ENCODE measurements around the gene NECAP2.

The NECAP2 gene

DNA sequence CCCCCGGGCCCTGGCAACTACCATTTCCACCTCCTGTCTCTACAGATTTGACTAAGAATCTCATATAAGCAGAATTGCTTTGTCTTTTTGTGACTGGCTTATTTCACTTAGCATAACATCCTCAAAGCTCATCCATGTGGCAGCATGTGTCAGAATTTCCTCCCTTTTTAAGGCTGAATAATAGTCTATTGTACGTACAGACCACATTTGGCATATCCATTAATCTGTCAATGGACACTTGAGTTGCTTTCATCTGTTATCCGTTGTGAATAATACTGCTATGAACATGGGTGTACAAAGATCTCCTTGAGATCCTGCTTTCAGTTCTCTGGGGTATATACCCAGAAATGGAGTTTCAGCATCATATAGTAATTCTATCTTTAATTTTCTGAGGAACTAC lies 27.3 kb upstream of the NECAP2 start:
- Histone ChIP-seq H3K27me3 (ENCODE audit: insufficient read depth, insufficient read length) (no peaks in the 10 kb centered on the region), H3K9me3 (ENCODE audit: insufficient read depth, low read length) (no peaks in the 10 kb centered on the region), H3K4me1 (ENCODE audit: insufficient read depth, insufficient read length) (peaks cover 3% of the 10 kb centered on the region), H3K4me3 (ENCODE audit: insufficient read length, low read depth) (no peak overlapping the region), H3K9ac (ENCODE audit: insufficient read length, low read depth) (no peak overlapping the region), H3K36me3 (ENCODE audit: insufficient read depth, insufficient read length, low read length) (no peaks in the 10 kb centered on the region)
- DNase-seq (ENCODE audit: low read depth, low spot score), result no peak
- TF ChIP-seq YY1 (IDR thresholded peaks at IDR 0.05; ENCODE audit: insufficient read depth, insufficient read length), result no peak
- no peak for TF ChIP-seq ZNF274 (IDR thresholded peaks at IDR 0.05; ENCODE audit: low read depth, low read length)
- no peak for TF ChIP-seq SUZ12 (IDR thresholded peaks at IDR 0.05; ENCODE audit: extremely low read depth, insufficient read depth, insufficient read length)

DNA sequence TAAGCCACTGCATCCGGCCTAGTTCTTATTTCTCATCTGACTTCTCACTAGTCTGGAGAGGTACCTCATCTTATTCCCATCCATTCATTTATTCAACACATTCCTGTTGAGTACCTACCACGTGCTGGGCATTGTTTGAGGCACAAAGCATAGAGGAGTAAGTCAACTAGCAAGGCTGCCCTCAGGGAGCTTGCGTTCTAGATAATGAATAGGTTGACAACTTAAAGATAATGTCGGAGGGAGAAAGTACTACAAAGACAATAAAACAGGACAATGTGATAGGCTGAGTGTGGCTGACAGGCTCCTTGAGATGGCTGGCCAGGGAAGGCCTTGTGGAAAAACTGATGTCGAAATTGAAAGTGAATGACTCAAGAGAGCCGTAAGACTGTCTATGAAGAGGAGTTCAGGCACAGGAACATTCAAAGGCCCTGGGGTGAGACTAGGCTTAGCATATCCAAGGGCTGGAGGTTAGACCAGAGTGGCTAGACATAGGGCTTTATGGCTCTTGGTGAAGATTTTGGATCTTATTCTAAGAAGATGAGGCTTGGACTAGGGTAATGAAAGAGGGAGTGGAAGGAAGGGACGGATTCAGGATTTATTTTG lies 21.6 kb upstream of the NECAP2 start:
- TF ChIP-seq SUZ12 (IDR thresholded peaks at IDR 0.05; ENCODE audit: extremely low read depth, insufficient read depth, insufficient read length) (no peak), ZNF274 (IDR thresholded peaks at IDR 0.05; ENCODE audit: low read depth, low read length) (no peak), YY1 (IDR thresholded peaks at IDR 0.05; ENCODE audit: insufficient read depth, insufficient read length) (no peak)
- H3K36me3 ChIP-seq (ENCODE audit: insufficient read depth, insufficient read length, low read length), result no peaks in the 10 kb centered on the region
- peaks cover 3% of the 10 kb centered on the region for H3K4me1 ChIP-seq (ENCODE audit: insufficient read depth, insufficient read length)
- no peak for DNase-seq (ENCODE audit: low read depth, low spot score)
- no peaks in the 10 kb centered on the region for H3K9me3 ChIP-seq (ENCODE audit: insufficient read depth, low read length)
- no peaks in the 10 kb centered on the region for H3K27me3 ChIP-seq (ENCODE audit: insufficient read depth, insufficient read length)
- H3K9ac ChIP-seq (ENCODE audit: insufficient read length, low read depth), result no peak overlapping the region
- no peak overlapping the region for H3K4me3 ChIP-seq (ENCODE audit: insufficient read length, low read depth)

DNA sequence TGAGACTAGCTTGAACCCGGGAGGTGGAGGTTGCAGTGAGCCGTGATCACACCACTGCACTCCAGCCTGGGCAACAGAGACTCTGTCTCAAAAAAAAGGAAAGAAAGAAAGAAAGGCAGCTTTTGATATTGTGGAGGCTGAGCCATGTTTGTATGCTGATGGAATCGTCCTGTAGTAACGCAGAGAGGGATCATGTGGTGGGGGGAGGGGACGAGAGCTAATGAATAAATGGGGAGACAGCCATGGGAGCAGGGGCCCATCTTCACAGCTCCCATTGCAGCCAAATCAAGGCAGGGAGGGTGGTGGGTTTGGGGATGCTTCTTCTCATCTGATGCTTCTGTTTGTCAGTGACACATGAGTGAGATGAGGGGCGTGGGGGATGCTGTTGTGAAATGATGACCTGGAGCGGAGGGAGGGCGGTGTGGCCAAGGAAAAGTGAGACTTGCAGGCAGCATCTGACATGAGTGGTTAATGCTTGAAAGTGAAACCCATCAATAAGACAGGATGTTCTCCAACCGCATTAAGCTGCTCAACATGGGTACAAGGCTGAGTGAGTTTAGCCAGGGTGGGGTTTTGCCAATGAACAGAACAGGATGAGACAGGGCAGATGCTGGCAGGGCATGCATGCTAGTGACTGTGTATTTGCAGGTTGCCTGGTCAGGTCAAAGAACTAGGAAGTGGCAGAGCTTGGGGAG lies 20.0 kb upstream of the NECAP2 start:
- Histone ChIP-seq H3K9ac (ENCODE audit: insufficient read length, low read depth) (no peak overlapping the region), H3K4me3 (ENCODE audit: insufficient read length, low read depth) (no peak overlapping the region), H3K36me3 (ENCODE audit: insufficient read depth, insufficient read length, low read length) (no peaks in the 10 kb centered on the region), H3K9me3 (ENCODE audit: insufficient read depth, low read length) (no peaks in the 10 kb centered on the region), H3K4me1 (ENCODE audit: insufficient read depth, insufficient read length) (peaks cover 3% of the 10 kb centered on the region), H3K27me3 (ENCODE audit: insufficient read depth, insufficient read length) (no peaks in the 10 kb centered on the region)
- DNase-seq (ENCODE audit: low read depth, low spot score), result no peak
- TF ChIP-seq SUZ12 (IDR thresholded peaks at IDR 0.05; ENCODE audit: extremely low read depth, insufficient read depth, insufficient read length) (no peak), ZNF274 (IDR thresholded peaks at IDR 0.05; ENCODE audit: low read depth, low read length) (no peak), YY1 (IDR thresholded peaks at IDR 0.05; ENCODE audit: insufficient read depth, insufficient read length) (no peak)

DNA sequence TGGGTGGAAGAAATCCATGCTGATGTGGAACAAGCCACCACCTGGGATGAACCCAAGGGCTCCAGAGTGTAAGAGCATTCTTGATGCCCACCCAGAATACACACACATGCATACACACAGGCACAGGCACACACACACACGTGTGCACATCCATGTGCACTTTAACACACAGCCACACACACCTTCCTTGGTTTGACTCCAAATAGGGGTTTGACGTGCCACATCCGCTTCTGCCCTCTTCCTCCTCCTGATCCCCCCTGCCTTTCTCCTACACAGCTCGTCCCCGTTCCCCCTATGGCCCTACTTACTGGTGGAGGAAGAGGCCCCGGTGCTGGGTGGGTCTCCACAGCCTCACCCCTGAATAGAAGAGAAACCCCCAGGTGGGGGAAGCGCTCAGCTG lies 19.3 kb upstream of the NECAP2 start:
- Histone ChIP-seq H3K9ac (ENCODE audit: insufficient read length, low read depth) (no peak overlapping the region), H3K4me3 (ENCODE audit: insufficient read length, low read depth) (no peak overlapping the region), H3K9me3 (ENCODE audit: insufficient read depth, low read length) (no peaks in the 10 kb centered on the region), H3K27me3 (ENCODE audit: insufficient read depth, insufficient read length) (no peaks in the 10 kb centered on the region), H3K4me1 (ENCODE audit: insufficient read depth, insufficient read length) (peaks cover 3% of the 10 kb centered on the region), H3K36me3 (ENCODE audit: insufficient read depth, insufficient read length, low read length) (no peaks in the 10 kb centered on the region)
- no peak for DNase-seq (ENCODE audit: low read depth, low spot score)
- TF ChIP-seq YY1 (IDR thresholded peaks at IDR 0.05; ENCODE audit: insufficient read depth, insufficient read length), result no peak
- no peak for TF ChIP-seq SUZ12 (IDR thresholded peaks at IDR 0.05; ENCODE audit: extremely low read depth, insufficient read depth, insufficient read length)
- no peak for TF ChIP-seq ZNF274 (IDR thresholded peaks at IDR 0.05; ENCODE audit: low read depth, low read length)

DNA sequence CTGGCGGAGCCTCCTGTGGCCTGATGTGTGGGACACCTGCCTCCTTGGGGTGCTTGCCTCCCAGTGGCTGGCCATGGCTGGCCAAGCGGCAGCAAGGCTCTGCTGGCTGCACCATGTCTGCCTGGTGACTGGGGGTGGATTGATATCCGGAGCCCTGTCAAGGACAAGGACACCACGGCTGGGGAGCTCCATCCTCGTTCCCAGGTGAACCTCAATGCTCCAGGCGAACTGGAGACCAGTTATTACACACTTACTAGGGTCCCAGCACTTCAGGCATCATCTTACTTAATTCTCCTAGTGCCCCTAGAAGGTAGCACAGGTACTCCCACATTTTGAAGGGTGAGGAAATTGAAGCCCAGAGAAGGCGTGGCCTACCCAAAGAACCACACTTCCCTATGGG lies 18.5 kb upstream of the NECAP2 start:
- Histone ChIP-seq H3K27me3 (ENCODE audit: insufficient read depth, insufficient read length) (no peaks in the 10 kb centered on the region), H3K4me1 (ENCODE audit: insufficient read depth, insufficient read length) (peaks cover 3% of the 10 kb centered on the region), H3K4me3 (ENCODE audit: insufficient read length, low read depth) (no peak overlapping the region), H3K9ac (ENCODE audit: insufficient read length, low read depth) (no peak overlapping the region), H3K9me3 (ENCODE audit: insufficient read depth, low read length) (no peaks in the 10 kb centered on the region), H3K36me3 (ENCODE audit: insufficient read depth, insufficient read length, low read length) (no peaks in the 10 kb centered on the region)
- DNase-seq (ENCODE audit: low read depth, low spot score), result no peak
- no peak for TF ChIP-seq YY1 (IDR thresholded peaks at IDR 0.05; ENCODE audit: insufficient read depth, insufficient read length)
- no peak for TF ChIP-seq SUZ12 (IDR thresholded peaks at IDR 0.05; ENCODE audit: extremely low read depth, insufficient read depth, insufficient read length)
- TF ChIP-seq ZNF274 (IDR thresholded peaks at IDR 0.05; ENCODE audit: low read depth, low read length), result no peak

DNA sequence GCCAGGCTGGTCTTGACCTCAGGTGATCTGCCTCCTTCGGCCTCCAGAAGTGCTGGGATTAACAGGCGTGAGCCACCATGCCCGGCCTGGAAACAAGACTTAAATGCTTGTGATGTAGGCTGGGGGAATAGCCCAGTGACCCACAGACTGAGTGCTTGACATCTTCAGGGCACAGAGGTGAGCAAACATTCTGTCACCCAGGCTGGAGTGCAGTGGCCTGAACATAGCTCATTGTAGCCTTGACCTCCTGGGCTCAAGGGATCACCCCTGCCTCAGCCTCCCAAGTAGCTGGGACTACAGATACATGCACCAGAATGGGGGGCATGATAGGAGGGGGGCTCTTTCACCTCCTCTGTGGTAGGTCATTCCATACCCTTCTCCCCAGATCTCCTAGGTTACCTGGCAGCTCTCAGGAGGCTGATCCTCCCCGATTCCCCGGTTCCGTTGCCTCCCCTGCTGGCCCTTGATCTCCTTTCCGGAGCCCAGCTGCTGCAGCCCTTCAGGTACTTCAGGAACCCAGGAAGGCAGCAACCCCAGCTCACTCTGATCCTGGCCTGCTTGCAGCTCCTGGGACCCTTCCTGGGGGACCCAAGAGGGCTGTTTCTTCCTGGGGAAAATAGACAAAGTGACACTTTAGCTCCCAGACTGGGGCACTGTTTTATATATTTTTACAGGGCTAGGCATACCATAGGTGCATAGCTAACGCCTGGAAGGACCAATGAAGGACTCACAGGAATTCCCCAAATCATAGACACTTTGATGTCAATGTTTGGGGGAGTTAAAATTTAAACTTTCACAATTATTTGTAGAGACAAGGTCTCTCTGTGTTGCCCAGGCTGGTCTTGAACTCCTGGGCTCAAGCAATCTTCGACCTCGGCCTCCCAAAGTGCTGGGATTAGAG lies 15.1 kb upstream of the NECAP2 start:
- no peak overlapping the region for H3K4me3 ChIP-seq (ENCODE audit: insufficient read length, low read depth)
- no peaks in the 10 kb centered on the region for H3K9me3 ChIP-seq (ENCODE audit: insufficient read depth, low read length)
- H3K36me3 ChIP-seq (ENCODE audit: insufficient read depth, insufficient read length, low read length), result no peaks in the 10 kb centered on the region
- no peaks in the 10 kb centered on the region for H3K27me3 ChIP-seq (ENCODE audit: insufficient read depth, insufficient read length)
- TF ChIP-seq ZNF274 (IDR thresholded peaks at IDR 0.05; ENCODE audit: low read depth, low read length), result no peak
- TF ChIP-seq YY1 (IDR thresholded peaks at IDR 0.05; ENCODE audit: insufficient read depth, insufficient read length), result no peak
- no peak for TF ChIP-seq SUZ12 (IDR thresholded peaks at IDR 0.05; ENCODE audit: extremely low read depth, insufficient read depth, insufficient read length)
- H3K4me1 ChIP-seq (ENCODE audit: insufficient read depth, insufficient read length), result no peaks in the 10 kb centered on the region
- no peak for DNase-seq (ENCODE audit: low read depth, low spot score)
- H3K9ac ChIP-seq (ENCODE audit: insufficient read length, low read depth), result no peak overlapping the region

DNA sequence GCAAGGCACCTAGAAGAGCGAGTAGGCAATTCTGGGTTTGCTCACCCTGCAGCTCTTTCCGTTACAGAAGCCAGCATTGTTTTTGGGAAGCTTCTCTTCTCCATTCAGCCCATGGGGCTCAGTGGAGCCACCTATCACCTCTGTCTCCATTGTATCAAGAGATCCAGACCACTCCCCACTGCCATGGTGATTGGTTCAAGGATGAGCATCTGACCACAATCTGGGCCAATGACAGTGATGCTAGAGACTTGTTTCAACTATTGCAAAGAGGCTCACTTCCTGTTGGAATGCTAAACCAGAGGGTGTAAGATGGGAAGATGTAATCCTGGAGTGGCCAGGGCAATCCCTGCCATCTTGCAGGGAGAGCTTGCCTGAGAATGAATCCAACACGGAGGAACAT lies 9.9 kb upstream of the NECAP2 start:
- Histone ChIP-seq H3K9ac (ENCODE audit: insufficient read length, low read depth) (no peak overlapping the region), H3K36me3 (ENCODE audit: insufficient read depth, insufficient read length, low read length) (no peaks in the 10 kb centered on the region), H3K9me3 (ENCODE audit: insufficient read depth, low read length) (no peaks in the 10 kb centered on the region), H3K4me1 (ENCODE audit: insufficient read depth, insufficient read length) (peaks cover 5% of the 10 kb centered on the region), H3K27me3 (ENCODE audit: insufficient read depth, insufficient read length) (no peaks in the 10 kb centered on the region), H3K4me3 (ENCODE audit: insufficient read length, low read depth) (no peak overlapping the region)
- no peak for DNase-seq (ENCODE audit: low read depth, low spot score)
- no peak for TF ChIP-seq YY1 (IDR thresholded peaks at IDR 0.05; ENCODE audit: insufficient read depth, insufficient read length)
- no peak for TF ChIP-seq ZNF274 (IDR thresholded peaks at IDR 0.05; ENCODE audit: low read depth, low read length)

All from NT2/D1 (cell line).